H9 (cell line): Measurements from ENCODE around the gene HTR7. TPM values are rescaled to one million over a fixed set of nuclear protein-coding genes. Genes with fewer than 3 reads are reported as not detected.

Source experiments
- DNase-seq: peaks from one replicate; pipeline ENCODE4 v3.0.0-alpha.2; 2017
- H2AFZ ChIP-seq: one replicate; pipeline ENCODE4 v1.6.1; 2013; ENCODE audit warnings: mild to moderate bottlenecking, low read length, control low read depth, moderate library complexity
- H2AK5ac ChIP-seq: 2 replicates; pipeline ENCODE4 v1.6.1; 2013; ENCODE audit warnings: low read length, control low read depth, mixed read lengths; ENCODE audit not compliant: insufficient read length
- H2BK120ac ChIP-seq: one replicate; pipeline ENCODE4 v1.6.1; 2013; ENCODE audit warnings: low read depth, mild to moderate bottlenecking, low read length, control low read depth, inconsistent platforms; ENCODE audit not compliant: poor library complexity, severe bottlenecking
- H2BK12ac ChIP-seq: 2 replicates; pipeline ENCODE4 v1.6.1; 2013; ENCODE audit warnings: low read length, control low read depth, mixed read lengths, low read depth; ENCODE audit not compliant: insufficient read length
- H2BK15ac ChIP-seq: 2 replicates; pipeline ENCODE4 v1.6.1; 2013; ENCODE audit warnings: low read depth, low read length, control low read depth
- H2BK20ac ChIP-seq: one replicate; pipeline ENCODE4 v1.6.1; 2013; ENCODE audit warnings: low read depth, mild to moderate bottlenecking, low read length, control low read depth, inconsistent platforms; ENCODE audit not compliant: poor library complexity, severe bottlenecking
- H2BK5ac ChIP-seq: 2 replicates; pipeline ENCODE4 v1.6.1; 2013; ENCODE audit warnings: low read length, control low read depth, mixed read lengths; ENCODE audit not compliant: insufficient read length
- H3K14ac ChIP-seq: 2 replicates; pipeline ENCODE4 v1.6.1; 2013; ENCODE audit warnings: low read length, control low read depth; ENCODE audit not compliant: insufficient read depth
- H3K18ac ChIP-seq: 2 replicates; pipeline ENCODE4 v1.6.1; 2013; ENCODE audit warnings: low read depth, mild to moderate bottlenecking, mixed read lengths, low read length, control low read depth; ENCODE audit not compliant: insufficient read length
- H3K23ac ChIP-seq: 2 replicates; pipeline ENCODE4 v1.6.1; 2013; ENCODE audit warnings: low read length, control low read depth, mixed read lengths, low read depth; ENCODE audit not compliant: insufficient read length
- H3K23me2 ChIP-seq: 2 replicates; pipeline ENCODE4 v1.6.1; 2013; ENCODE audit warnings: low read depth, mild to moderate bottlenecking, mixed read lengths, low read length, control low read depth; ENCODE audit not compliant: insufficient read length, poor library complexity, severe bottlenecking
- H3K27ac ChIP-seq: 2 replicates; pipeline ENCODE4 v1.5.1; 2013; ENCODE audit warnings: low read length, control low read depth, mixed read lengths, low read depth; ENCODE audit not compliant: insufficient read length
- H3K27me3 ChIP-seq: 2 replicates; pipeline ENCODE4 v1.6.1; 2013; ENCODE audit warnings: low read length, control low read depth, inconsistent platforms; ENCODE audit not compliant: insufficient read depth
- H3K4ac ChIP-seq: 2 replicates; pipeline ENCODE4 v1.6.1; 2013; ENCODE audit warnings: low read depth, mild to moderate bottlenecking, control low read depth, inconsistent platforms, low read length, moderate library complexity
- H3K4me1 ChIP-seq: 2 replicates; pipeline ENCODE4 v1.6.1; 2013; ENCODE audit warnings: low read length, control low read depth, inconsistent platforms; ENCODE audit not compliant: insufficient read depth
- H3K4me2 ChIP-seq: 2 replicates; pipeline ENCODE4 v1.6.1; 2013; ENCODE audit warnings: low read length, control low read depth, mixed read lengths; ENCODE audit not compliant: insufficient read length, insufficient read depth
- H3K56ac ChIP-seq: 2 replicates; pipeline ENCODE4 v1.6.1; 2013; ENCODE audit warnings: low read depth, mild to moderate bottlenecking, mixed read lengths, low read length, control low read depth; ENCODE audit not compliant: insufficient read length
- H3K79me1 ChIP-seq: 2 replicates; pipeline ENCODE4 v1.6.1; 2013; ENCODE audit warnings: low read depth, mild to moderate bottlenecking, moderate library complexity, low read length, control low read depth, inconsistent platforms; ENCODE audit not compliant: insufficient read depth, poor library complexity, severe bottlenecking
- H3K79me2 ChIP-seq: 2 replicates; pipeline ENCODE4 v1.6.1; 2013; ENCODE audit warnings: low read length, control low read depth, inconsistent platforms; ENCODE audit not compliant: insufficient read depth
- H3K9ac ChIP-seq: 2 replicates; pipeline ENCODE4 v1.6.1; 2013; ENCODE audit warnings: low read length, control low read depth, mixed read lengths; ENCODE audit not compliant: insufficient read length; ENCODE audit errors: extremely low read depth
- H3K9me3 ChIP-seq: one replicate; pipeline ENCODE4 v1.6.1; 2013; ENCODE audit warnings: low read depth, low read length, inconsistent platforms; ENCODE audit not compliant: control insufficient read depth
- H3T11ph ChIP-seq: one replicate; pipeline ENCODE4 v1.6.1; 2013; ENCODE audit warnings: mild to moderate bottlenecking, low read length, control low read depth, inconsistent platforms
- H4K20me1 ChIP-seq: one replicate; pipeline ENCODE4 v1.6.1; 2013; ENCODE audit not compliant: control insufficient read depth, insufficient read length, insufficient read depth
- H4K5ac ChIP-seq: 2 replicates; pipeline ENCODE4 v1.6.1; 2013; ENCODE audit warnings: low read depth, mild to moderate bottlenecking, mixed read lengths, low read length, control low read depth; ENCODE audit not compliant: insufficient read length
- H4K8ac ChIP-seq: replicated peaks from 2 replicates; pipeline ENCODE4 v1.6.1; 2013; ENCODE audit warnings: low read length, control low read depth, mixed read lengths, low read depth; ENCODE audit not compliant: insufficient read length
- H4K91ac ChIP-seq: 2 replicates; pipeline ENCODE4 v1.6.1; 2013; ENCODE audit warnings: low read depth, mild to moderate bottlenecking, moderate library complexity, mixed read lengths, low read length, control low read depth; ENCODE audit not compliant: insufficient read length
- H3K27ac Mint-ChIP-seq, 3 experiments: 2 replicates in 2 of 3; 3 replicates in 1 of 3; pipeline ENCODE4 v1.8.0; 2020 to 2021; ENCODE audit warnings: mixed read lengths in 3 of 3, mild to moderate bottlenecking in 1 of 3, moderate library complexity in 1 of 3
- H3K27me3 Mint-ChIP-seq: 2 replicates; pipeline ENCODE4 v1.8.0; 2021; ENCODE audit warnings: low read depth, mild to moderate bottlenecking, moderate library complexity, mixed read lengths
- H3K36me3 Mint-ChIP-seq, 3 experiments: 2 replicates in 2 of 3; 3 replicates in 1 of 3; pipeline ENCODE4 v1.8.0; 2020 to 2021; ENCODE audit warnings: low read depth in 3 of 3, mixed read lengths in 3 of 3; ENCODE audit not compliant: insufficient read depth in 1 of 3
- H3K4me1 Mint-ChIP-seq, 2 experiments: 2 replicates each; pipeline ENCODE4 v1.8.0; 2020; ENCODE audit warnings: mixed read lengths in 2 of 2
- H3K4me3 Mint-ChIP-seq, 2 experiments: 2 replicates in 1 of 2; 3 replicates in 1 of 2; pipeline ENCODE4 v1.8.0; 2020 to 2021; ENCODE audit warnings: mild to moderate bottlenecking in 2 of 2, mixed read lengths in 2 of 2, moderate library complexity in 1 of 2
- H3K9me3 Mint-ChIP-seq, 2 experiments: 2 replicates in 1 of 2; 3 replicates in 1 of 2; pipeline ENCODE4 v1.8.0; 2020; ENCODE audit warnings: mild to moderate bottlenecking in 2 of 2, mixed read lengths in 2 of 2, moderate library complexity in 1 of 2
- CTCF ChIP-seq: fragments of 200-600 bp; sonication (generic); conservative IDR thresholded peaks from 3 replicates; pipeline ENCODE4 v1.8.0; 2021; ENCODE audit warnings: antibody characterized with exemption, mild to moderate bottlenecking
- WGBS: extraction: QIAGEN DNeasy Blood & Tissue Kit; methylation state at CpG from one replicate; pipeline ENCODE4 v1.1.7; 2013; ENCODE audit warnings: missing lambda C conversion rate, low lambda C conversion rate, mixed read lengths; ENCODE audit not compliant: insufficient read length; ENCODE audit errors: extremely low coverage; 5-methylcytosine and 5-hydroxymethylcytosine counted together
- total RNA-seq: library from RNA; stranded (reverse); gene quantifications from 2 replicates; pipeline ENCODE4 v1.2.1, GENCODE V29; 2021

HTR7 gene
- total RNA-seq, 1 experiment from 2014 or later, result 21.3 TPM

- H2BK12ac ChIP-seq, result no peak overlapping the region
- H3K14ac ChIP-seq, result no peak overlapping the region
- no CpG with 5 or more reads among the region's 2 CpGs for WGBS
- no peaks in the 10 kb centered on the region for H4K20me1 ChIP-seq
- H3K9me3 Mint-ChIP-seq, result no peaks in the 10 kb centered on the region; a peak in 1 of 5 replicates
- H3K23ac ChIP-seq, result no peak overlapping the region
- no peak overlapping the region for H2AFZ ChIP-seq
- H3K27me3 ChIP-seq, result no peaks in the 10 kb centered on the region
- H3K27me3 Mint-ChIP-seq, result no peaks in the 10 kb centered on the region; the same call in 1 of the 2 replicates
- no peak for TF ChIP-seq CTCF
- H3T11ph ChIP-seq, result no peak overlapping the region
- no peaks in the 10 kb centered on the region for H3K9me3 ChIP-seq
- H2BK5ac ChIP-seq, result no peak overlapping the region
- no peak overlapping the region for H2BK20ac ChIP-seq
- H3K27ac Mint-ChIP-seq, result no peak overlapping the region
- no peak overlapping the region for H3K27ac ChIP-seq
- no peak overlapping the region for H3K9ac ChIP-seq
- H3K36me3 Mint-ChIP-seq, result no peaks in the 10 kb centered on the region
- H4K91ac ChIP-seq, result no peak overlapping the region
- no peak overlapping the region for H4K8ac ChIP-seq
- H2BK120ac ChIP-seq, result no peak overlapping the region
- no peaks in the 10 kb centered on the region for H3K79me2 ChIP-seq
- no peak overlapping the region for H4K5ac ChIP-seq
- DNase-seq, result no peak
- no peak overlapping the region for H3K4me2 ChIP-seq
- no peak overlapping the region for H3K4me3 Mint-ChIP-seq
- H3K23me2 ChIP-seq, result no peaks in the 10 kb centered on the region
- no peak overlapping the region for H2AK5ac ChIP-seq
- H2BK15ac ChIP-seq, result no peak overlapping the region
- H3K4ac ChIP-seq, result no peak overlapping the region
- no peaks in the 10 kb centered on the region for H3K4me1 ChIP-seq
- peaks cover 7 to 8% of the 10 kb centered on the region in 2 experiments for H3K4me1 Mint-ChIP-seq
- no peak overlapping the region for H3K18ac ChIP-seq
- no peak overlapping the region for H3K56ac ChIP-seq
- H3K79me1 ChIP-seq, result no peaks in the 10 kb centered on the region
These were observed 150.2 kb downstream of the HTR7 start for GRCh38 chr10:90707657-90708056.
